GM23338 (cell line): ENCODE results near the gene IGF1R. TPM values are rescaled to one million over a fixed set of nuclear protein-coding genes. Genes with fewer than 3 reads are reported as not detected.

ENCODE experiments used
- ATAC-seq: fragments of 200-7000 bp; cut with Tn5 transposase; 3 replicates; pipeline ENCODE4 v1.9.1; 2020
- DNase-seq: peaks from one replicate; pipeline ENCODE4 v3.0.0-alpha.2; 2015; ENCODE audit warnings: low spot score
- H2AFZ ChIP-seq: fragments of 200-600 bp; sonication (generic); 2 replicates; pipeline ENCODE4 v1.8.0; 2016; ENCODE audit warnings: antibody characterized with exemption, mild to moderate bottlenecking, moderate library complexity
- H3F3A ChIP-seq: fragments of 200-600 bp; sonication (generic); replicated peaks from 2 replicates; pipeline ENCODE4 v1.8.0; 2017; ENCODE audit warnings: antibody characterized with exemption, mixed run types, low read depth
- H3K27ac ChIP-seq: fragments of 200-600 bp; sonication (generic); 2 replicates; pipeline ENCODE4 v1.6.1; 2016; ENCODE audit warnings: low read depth
- H3K27me3 ChIP-seq: fragments of 200-600 bp; sonication (generic); 2 replicates; pipeline ENCODE4 v1.8.0; 2016; ENCODE audit warnings: mild to moderate bottlenecking, mixed run types, moderate library complexity; ENCODE audit not compliant: insufficient read depth
- H3K36me3 ChIP-seq: fragments of 200-600 bp; sonication (generic); 2 replicates; pipeline ENCODE4 v1.8.0; 2016; ENCODE audit warnings: mild to moderate bottlenecking; ENCODE audit not compliant: insufficient read depth
- H3K4me1 ChIP-seq: fragments of 200-600 bp; sonication (generic); 2 replicates; pipeline ENCODE4 v1.8.0; 2016; ENCODE audit warnings: mild to moderate bottlenecking, moderate library complexity; ENCODE audit not compliant: insufficient read depth
- H3K4me2 ChIP-seq: fragments of 200-600 bp; sonication (generic); 2 replicates; pipeline ENCODE4 v1.7.1; 2017; ENCODE audit warnings: mixed run types
- H3K4me3 ChIP-seq: fragments of 200-600 bp; sonication (generic); 2 replicates; pipeline ENCODE4 v1.6.1; 2016; ENCODE audit warnings: mixed run types
- H3K79me2 ChIP-seq: fragments of 200-600 bp; sonication (generic); replicated peaks from 2 replicates; pipeline ENCODE4 v1.8.0; 2017; ENCODE audit warnings: mild to moderate bottlenecking; ENCODE audit not compliant: insufficient read depth
- H3K9me2 ChIP-seq: fragments of 200-600 bp; sonication (generic); 2 replicates; pipeline ENCODE4 v1.8.0; 2017; ENCODE audit not compliant: insufficient read depth
- H4K20me1 ChIP-seq: fragments of 200-600 bp; sonication (generic); replicated peaks from 2 replicates; pipeline ENCODE4 v1.8.0; 2017; ENCODE audit warnings: mild to moderate bottlenecking; ENCODE audit not compliant: insufficient read depth
- H3K27ac Mint-ChIP-seq: 2 replicates; pipeline ENCODE4 v1.8.0; 2020; ENCODE audit warnings: inconsistent platforms, mild to moderate bottlenecking, moderate library complexity, mixed read lengths
- H3K27me3 Mint-ChIP-seq: 3 replicates; pipeline ENCODE4 v1.8.0; 2022; ENCODE audit warnings: low read depth, mild to moderate bottlenecking, moderate library complexity, mixed read lengths, inconsistent platforms; ENCODE audit not compliant: insufficient read depth, poor library complexity
- H3K36me3 Mint-ChIP-seq: 3 replicates; pipeline ENCODE4 v1.8.0; 2021; ENCODE audit warnings: low read depth, mild to moderate bottlenecking, inconsistent platforms, moderate library complexity, mixed read lengths
- H3K4me1 Mint-ChIP-seq: 3 replicates; pipeline ENCODE4 v1.8.0; 2020; ENCODE audit warnings: mild to moderate bottlenecking, inconsistent platforms, mixed read lengths
- H3K4me3 Mint-ChIP-seq: 3 replicates; pipeline ENCODE4 v1.8.0; 2021; ENCODE audit warnings: moderate library complexity, mild to moderate bottlenecking, inconsistent platforms, mixed read lengths
- H3K9me3 Mint-ChIP-seq: 3 replicates; pipeline ENCODE4 v1.8.0; 2020; ENCODE audit warnings: moderate library complexity, mild to moderate bottlenecking, inconsistent platforms, mixed read lengths
- CREB1 ChIP-seq: fragments of 250-450 bp; sonication (Bioruptor Pico); IDR thresholded peaks from 2 replicates; pipeline ENCODE4 v1.5.0; 2020; ENCODE audit warnings: low read depth, mild to moderate bottlenecking, moderate library complexity
- CTCF ChIP-seq, 2 experiments: fragments of 200-600 bp in 1 of 2; sonication (generic) in 1 of 2; conservative IDR thresholded peaks; 2 replicates each; pipeline versions ENCODE4 v1.5.1 to v1.6.1; 2016 to 2017; ENCODE audit warnings: antibody characterized with exemption in 2 of 2, low read depth in 2 of 2, mild to moderate bottlenecking in 2 of 2, moderate library complexity in 1 of 2
- ETS1 ChIP-seq: IDR thresholded peaks from 2 replicates; pipeline ENCODE4 v1.6.1; 2016; ENCODE audit warnings: antibody characterized with exemption
- EZH2 ChIP-seq: fragments of 200-600 bp; sonication (generic); IDR thresholded peaks from one replicate; pipeline ENCODE4 v1.8.0; 2017; ENCODE audit warnings: antibody characterized with exemption, mild to moderate bottlenecking, low read depth; ENCODE audit not compliant: unreplicated experiment
- EZH2phosphoT487 ChIP-seq: fragments of 200-600 bp; sonication (generic); IDR thresholded peaks from one replicate; pipeline ENCODE4 v1.8.1; 2018; ENCODE audit warnings: antibody characterized with exemption; ENCODE audit not compliant: unreplicated experiment
- JUNB ChIP-seq: IDR thresholded peaks from one replicate; pipeline ENCODE4 v1.6.1; 2016; ENCODE audit warnings: antibody characterized with exemption; ENCODE audit not compliant: unreplicated experiment
- NANOG ChIP-seq: IDR thresholded peaks from 2 replicates; pipeline ENCODE4 v1.6.1; 2016; ENCODE audit warnings: antibody characterized with exemption, borderline replicate concordance
- POLR2AphosphoS5 ChIP-seq: IDR thresholded peaks from 2 replicates; pipeline ENCODE4 v1.6.1; 2016; ENCODE audit warnings: antibody characterized with exemption, low read depth
- STAT1 ChIP-seq: IDR thresholded peaks from one replicate; pipeline ENCODE4 v1.6.1; 2016; ENCODE audit warnings: antibody characterized with exemption; ENCODE audit not compliant: unreplicated experiment
- ZNF114 ChIP-seq: fragments of 250-450 bp; sonication (Bioruptor Pico); IDR thresholded peaks from 2 replicates; pipeline ENCODE4 v1.5.0; 2020; ENCODE audit warnings: mild to moderate bottlenecking, moderate library complexity
- ZNF331 ChIP-seq: fragments of 250-450 bp; sonication (Bioruptor Pico); IDR thresholded peaks from 2 replicates; pipeline ENCODE4 v1.5.0; 2020; ENCODE audit warnings: low read depth, mild to moderate bottlenecking, moderate library complexity
- polyA plus RNA-seq: library from polyadenylated mRNA; unstranded; fragments of >200 nt; fragmentation: Nextera tagmentation; extraction: Ambion mirVana; gene quantifications from 2 replicates; pipeline ENCODE4 v1.2.1, GENCODE V29; 2016
- total RNA-seq: library from RNA; depleted of rRNA; stranded (reverse); fragments of >200 nt; shearing (Covaris generic); gene quantifications from 2 replicates; pipeline ENCODE4 v1.2.3, GENCODE V29; 2014
- TF ChIP-seq, protein P1 (sequence below): IDR thresholded peaks from one replicate; pipeline ENCODE4 v1.6.1; 2018; ENCODE audit warnings: antibody characterized with exemption; ENCODE audit not compliant: unreplicated experiment
- TF ChIP-seq, protein P2 (sequence below): fragments of 250-450 bp; sonication (Bioruptor Pico); IDR thresholded peaks from 2 replicates; pipeline ENCODE4 v1.5.0; 2020; ENCODE audit warnings: mild to moderate bottlenecking, moderate library complexity

IGF1R gene
- total and polyA plus RNA-seq, 2 experiments from 2014 or later, result 20.4 to 92.2 TPM

DNA sequence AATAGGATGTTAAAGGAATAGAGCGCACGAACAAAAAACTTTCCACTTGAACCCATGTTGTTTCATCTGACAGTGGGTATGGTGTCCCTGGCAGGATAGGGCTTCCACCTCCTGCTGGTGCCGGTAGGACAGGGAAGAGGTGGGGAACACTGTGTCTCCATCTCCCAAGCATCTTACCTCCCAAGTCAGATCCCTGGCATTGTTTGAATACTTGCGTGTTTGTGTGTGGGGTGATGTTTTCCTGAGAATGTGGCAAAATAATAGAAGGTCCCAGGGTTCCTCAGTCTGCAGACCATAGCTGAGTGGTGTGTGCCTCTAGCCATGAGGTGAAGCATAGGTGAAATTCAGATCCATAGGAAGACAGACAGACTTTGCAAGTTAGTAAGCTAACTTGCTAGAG lies 119.4 kb downstream of the IGF1R start:
- H3K4me2 ChIP-seq, result no peak overlapping the region
- H3F3A ChIP-seq, result no peaks in the 10 kb centered on the region
- peaks cover 76% of the 10 kb centered on the region for H3K4me1 ChIP-seq
- Mint-ChIP-seq H3K4me1 (peaks cover 79% of the 10 kb centered on the region), H3K36me3 (no peaks in the 10 kb centered on the region), H3K9me3 (no peaks in the 10 kb centered on the region; the same call in 2 of the 3 replicates), H3K4me3 (no peak overlapping the region), H3K27ac (peak overlapping the region; percentile 24; the same call in 1 of the 2 replicates), H3K27me3 (peaks cover 6% of the 10 kb centered on the region)
- H4K20me1 ChIP-seq, result peaks cover 33% of the 10 kb centered on the region
- no peak overlapping the region for H2AFZ ChIP-seq
- DNase-seq (no peak), ATAC-seq (peak; percentile 24)
- H3K27ac ChIP-seq, result no peak overlapping the region
- peaks cover 100% of the 10 kb centered on the region for H3K79me2 ChIP-seq
- no peaks in the 10 kb centered on the region for H3K36me3 ChIP-seq
- TF ChIP-seq, protein P1, sequence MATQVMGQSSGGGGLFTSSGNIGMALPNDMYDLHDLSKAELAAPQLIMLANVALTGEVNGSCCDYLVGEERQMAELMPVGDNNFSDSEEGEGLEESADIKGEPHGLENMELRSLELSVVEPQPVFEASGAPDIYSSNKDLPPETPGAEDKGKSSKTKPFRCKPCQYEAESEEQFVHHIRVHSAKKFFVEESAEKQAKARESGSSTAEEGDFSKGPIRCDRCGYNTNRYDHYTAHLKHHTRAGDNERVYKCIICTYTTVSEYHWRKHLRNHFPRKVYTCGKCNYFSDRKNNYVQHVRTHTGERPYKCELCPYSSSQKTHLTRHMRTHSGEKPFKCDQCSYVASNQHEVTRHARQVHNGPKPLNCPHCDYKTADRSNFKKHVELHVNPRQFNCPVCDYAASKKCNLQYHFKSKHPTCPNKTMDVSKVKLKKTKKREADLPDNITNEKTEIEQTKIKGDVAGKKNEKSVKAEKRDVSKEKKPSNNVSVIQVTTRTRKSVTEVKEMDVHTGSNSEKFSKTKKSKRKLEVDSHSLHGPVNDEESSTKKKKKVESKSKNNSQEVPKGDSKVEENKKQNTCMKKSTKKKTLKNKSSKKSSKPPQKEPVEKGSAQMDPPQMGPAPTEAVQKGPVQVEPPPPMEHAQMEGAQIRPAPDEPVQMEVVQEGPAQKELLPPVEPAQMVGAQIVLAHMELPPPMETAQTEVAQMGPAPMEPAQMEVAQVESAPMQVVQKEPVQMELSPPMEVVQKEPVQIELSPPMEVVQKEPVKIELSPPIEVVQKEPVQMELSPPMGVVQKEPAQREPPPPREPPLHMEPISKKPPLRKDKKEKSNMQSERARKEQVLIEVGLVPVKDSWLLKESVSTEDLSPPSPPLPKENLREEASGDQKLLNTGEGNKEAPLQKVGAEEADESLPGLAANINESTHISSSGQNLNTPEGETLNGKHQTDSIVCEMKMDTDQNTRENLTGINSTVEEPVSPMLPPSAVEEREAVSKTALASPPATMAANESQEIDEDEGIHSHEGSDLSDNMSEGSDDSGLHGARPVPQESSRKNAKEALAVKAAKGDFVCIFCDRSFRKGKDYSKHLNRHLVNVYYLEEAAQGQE, result no peak
- TF ChIP-seq ETS1, result no peak
- no peak for TF ChIP-seq CTCF (conservative IDR thresholded peaks at IDR 0.05; ENCODE audit: low read depth in 2 of 2)
- TF ChIP-seq CREB1, result no peak
- no peak for TF ChIP-seq ZNF331 (CRISPR knock-in tag)
- TF ChIP-seq ZNF114 (CRISPR knock-in tag), result no peak
- no peak for TF ChIP-seq JUNB
- no peak for TF ChIP-seq NANOG
- TF ChIP-seq EZH2, result no peak
- TF ChIP-seq, protein P2, sequence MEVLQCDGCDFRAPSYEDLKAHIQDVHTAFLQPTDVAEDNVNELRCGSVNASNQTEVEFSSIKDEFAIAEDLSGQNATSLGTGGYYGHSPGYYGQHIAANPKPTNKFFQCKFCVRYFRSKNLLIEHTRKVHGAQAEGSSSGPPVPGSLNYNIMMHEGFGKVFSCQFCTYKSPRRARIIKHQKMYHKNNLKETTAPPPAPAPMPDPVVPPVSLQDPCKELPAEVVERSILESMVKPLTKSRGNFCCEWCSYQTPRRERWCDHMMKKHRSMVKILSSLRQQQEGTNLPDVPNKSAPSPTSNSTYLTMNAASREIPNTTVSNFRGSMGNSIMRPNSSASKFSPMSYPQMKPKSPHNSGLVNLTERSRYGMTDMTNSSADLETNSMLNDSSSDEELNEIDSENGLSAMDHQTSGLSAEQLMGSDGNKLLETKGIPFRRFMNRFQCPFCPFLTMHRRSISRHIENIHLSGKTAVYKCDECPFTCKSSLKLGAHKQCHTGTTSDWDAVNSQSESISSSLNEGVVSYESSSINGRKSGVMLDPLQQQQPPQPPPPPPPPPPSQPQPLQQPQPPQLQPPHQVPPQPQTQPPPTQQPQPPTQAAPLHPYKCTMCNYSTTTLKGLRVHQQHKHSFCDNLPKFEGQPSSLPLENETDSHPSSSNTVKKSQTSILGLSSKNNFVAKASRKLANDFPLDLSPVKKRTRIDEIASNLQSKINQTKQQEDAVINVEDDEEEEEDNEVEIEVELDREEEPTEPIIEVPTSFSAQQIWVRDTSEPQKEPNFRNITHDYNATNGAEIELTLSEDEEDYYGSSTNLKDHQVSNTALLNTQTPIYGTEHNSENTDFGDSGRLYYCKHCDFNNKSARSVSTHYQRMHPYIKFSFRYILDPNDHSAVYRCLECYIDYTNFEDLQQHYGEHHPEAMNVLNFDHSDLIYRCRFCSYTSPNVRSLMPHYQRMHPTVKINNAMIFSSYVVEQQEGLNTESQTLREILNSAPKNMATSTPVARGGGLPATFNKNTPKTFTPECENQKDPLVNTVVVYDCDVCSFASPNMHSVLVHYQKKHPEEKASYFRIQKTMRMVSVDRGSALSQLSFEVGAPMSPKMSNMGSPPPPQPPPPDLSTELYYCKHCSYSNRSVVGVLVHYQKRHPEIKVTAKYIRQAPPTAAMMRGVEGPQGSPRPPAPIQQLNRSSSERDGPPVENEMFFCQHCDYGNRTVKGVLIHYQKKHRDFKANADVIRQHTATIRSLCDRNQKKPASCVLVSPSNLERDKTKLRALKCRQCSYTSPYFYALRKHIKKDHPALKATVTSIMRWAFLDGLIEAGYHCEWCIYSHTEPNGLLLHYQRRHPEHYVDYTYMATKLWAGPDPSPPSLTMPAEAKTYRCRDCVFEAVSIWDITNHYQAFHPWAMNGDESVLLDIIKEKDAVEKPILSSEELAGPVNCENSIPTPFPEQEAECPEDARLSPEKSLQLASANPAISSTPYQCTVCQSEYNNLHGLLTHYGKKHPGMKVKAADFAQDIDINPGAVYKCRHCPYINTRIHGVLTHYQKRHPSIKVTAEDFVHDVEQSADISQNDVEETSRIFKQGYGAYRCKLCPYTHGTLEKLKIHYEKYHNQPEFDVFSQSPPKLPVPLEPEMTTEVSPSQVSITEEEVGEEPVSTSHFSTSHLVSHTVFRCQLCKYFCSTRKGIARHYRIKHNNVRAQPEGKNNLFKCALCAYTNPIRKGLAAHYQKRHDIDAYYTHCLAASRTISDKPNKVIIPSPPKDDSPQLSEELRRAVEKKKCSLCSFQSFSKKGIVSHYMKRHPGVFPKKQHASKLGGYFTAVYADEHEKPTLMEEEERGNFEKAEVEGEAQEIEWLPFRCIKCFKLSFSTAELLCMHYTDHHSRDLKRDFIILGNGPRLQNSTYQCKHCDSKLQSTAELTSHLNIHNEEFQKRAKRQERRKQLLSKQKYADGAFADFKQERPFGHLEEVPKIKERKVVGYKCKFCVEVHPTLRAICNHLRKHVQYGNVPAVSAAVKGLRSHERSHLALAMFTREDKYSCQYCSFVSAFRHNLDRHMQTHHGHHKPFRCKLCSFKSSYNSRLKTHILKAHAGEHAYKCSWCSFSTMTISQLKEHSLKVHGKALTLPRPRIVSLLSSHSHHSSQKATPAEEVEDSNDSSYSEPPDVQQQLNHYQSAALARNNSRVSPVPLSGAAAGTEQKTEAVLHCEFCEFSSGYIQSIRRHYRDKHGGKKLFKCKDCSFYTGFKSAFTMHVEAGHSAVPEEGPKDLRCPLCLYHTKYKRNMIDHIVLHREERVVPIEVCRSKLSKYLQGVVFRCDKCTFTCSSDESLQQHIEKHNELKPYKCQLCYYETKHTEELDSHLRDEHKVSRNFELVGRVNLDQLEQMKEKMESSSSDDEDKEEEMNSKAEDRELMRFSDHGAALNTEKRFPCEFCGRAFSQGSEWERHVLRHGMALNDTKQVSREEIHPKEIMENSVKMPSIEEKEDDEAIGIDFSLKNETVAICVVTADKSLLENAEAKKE (CRISPR knock-in tag), result no peak
- TF ChIP-seq STAT1, result no peak
- no peak for TF ChIP-seq EZH2phosphoT487
- no peak for TF ChIP-seq POLR2AphosphoS5
- no peaks in the 10 kb centered on the region for H3K27me3 ChIP-seq
- H3K9me2 ChIP-seq, result no peaks in the 10 kb centered on the region
- H3K4me3 ChIP-seq, result no peak overlapping the region
